Astrocyte (in vitro differentiated cells and primary cell): ENCODE data around the gene GPBAR1. TPM values are rescaled to one million over a fixed set of nuclear protein-coding genes. Genes with fewer than 3 reads are reported as not detected.
A peak's percentile ranks its signal among the peaks of the same experiment; 100 is the strongest.

ENCODE experiments used
- DNase-seq: peaks from one replicate; pipeline ENCODE4 v3.0.0-alpha.2; 2010; ENCODE audit warnings: low read depth
- FAIRE-seq: peaks from 2 replicates; lab custom pipeline; 2011; peaks lifted over from hg19 to GRCh38; lab: Jason Lieb, UNC
- H2AFZ ChIP-seq: 2 replicates; pipeline ENCODE4 v1.6.0; 2012; ENCODE audit warnings: low read depth, low read length, inconsistent platforms
- H3K27ac ChIP-seq: 2 replicates; pipeline ENCODE4 v1.5.1; 2011; ENCODE audit warnings: low read depth, low read length, inconsistent platforms
- H3K27me3 ChIP-seq: 2 replicates; pipeline ENCODE4 v1.6.0; 2011; ENCODE audit warnings: low read length, inconsistent platforms; ENCODE audit not compliant: insufficient read depth
- H3K36me3 ChIP-seq: 2 replicates; pipeline ENCODE4 v1.5.1; 2011; ENCODE audit warnings: low read length, inconsistent platforms; ENCODE audit not compliant: insufficient read depth
- H3K4me1 ChIP-seq: 2 replicates; pipeline ENCODE4 v1.5.1; 2011; ENCODE audit warnings: low read length, inconsistent platforms; ENCODE audit not compliant: insufficient read depth
- H3K4me2 ChIP-seq: 2 replicates; pipeline ENCODE4 v1.6.0; 2012; ENCODE audit warnings: low read length, inconsistent platforms
- H3K4me3 ChIP-seq: 2 replicates; pipeline ENCODE4 v1.5.1; 2011; ENCODE audit warnings: low read depth, mild to moderate bottlenecking, low read length, inconsistent platforms; ENCODE audit not compliant: insufficient read depth
- H3K79me2 ChIP-seq: 2 replicates; pipeline ENCODE4 v1.6.0; 2012; ENCODE audit warnings: mild to moderate bottlenecking, low read length, inconsistent platforms; ENCODE audit not compliant: insufficient read depth
- H3K9ac ChIP-seq: 2 replicates; pipeline ENCODE4 v1.6.0; 2012; ENCODE audit warnings: mild to moderate bottlenecking, low read length, inconsistent platforms
- H3K9me3 ChIP-seq: 2 replicates; pipeline ENCODE4 v1.5.1; 2012; ENCODE audit warnings: low read depth, mild to moderate bottlenecking, low read length, inconsistent platforms; ENCODE audit not compliant: insufficient read depth
- H4K20me1 ChIP-seq: 2 replicates; pipeline ENCODE4 v1.6.0; 2012; ENCODE audit warnings: low read length, inconsistent platforms; ENCODE audit not compliant: insufficient read depth
- H3K27ac Mint-ChIP-seq: one replicate; pipeline ENCODE4 v1.8.0; 2021; ENCODE audit warnings: mild to moderate bottlenecking, mixed read lengths; ENCODE audit not compliant: unreplicated experiment
- H3K27me3 Mint-ChIP-seq: one replicate; pipeline ENCODE4 v1.8.0; 2021; ENCODE audit warnings: low read depth, mixed read lengths; ENCODE audit not compliant: unreplicated experiment
- H3K36me3 Mint-ChIP-seq: one replicate; pipeline ENCODE4 v1.8.0; 2021; ENCODE audit warnings: low read depth, mixed read lengths; ENCODE audit not compliant: unreplicated experiment
- H3K4me1 Mint-ChIP-seq: one replicate; pipeline ENCODE4 v1.8.0; 2021; ENCODE audit warnings: low read depth, mixed read lengths; ENCODE audit not compliant: unreplicated experiment
- H3K4me3 Mint-ChIP-seq: one replicate; pipeline ENCODE4 v1.8.0; 2021; ENCODE audit warnings: mild to moderate bottlenecking, moderate library complexity, mixed read lengths; ENCODE audit not compliant: unreplicated experiment
- H3K9me3 Mint-ChIP-seq: one replicate; pipeline ENCODE4 v1.8.0; 2021; ENCODE audit warnings: mild to moderate bottlenecking, mixed read lengths; ENCODE audit not compliant: unreplicated experiment
- CTCF ChIP-seq: IDR thresholded peaks from 2 replicates; pipeline ENCODE4 v1.5.1; 2011; ENCODE audit warnings: low read depth, mild to moderate bottlenecking, inconsistent platforms, low read length, moderate library complexity; ENCODE audit not compliant: insufficient read depth
- EZH2 ChIP-seq: IDR thresholded peaks from 2 replicates; pipeline ENCODE4 v1.6.1; 2012; ENCODE audit warnings: mild to moderate bottlenecking, low read length, inconsistent platforms; ENCODE audit not compliant: insufficient read depth
- total RNA-seq: library from RNA; stranded (reverse); gene quantifications from 2 replicates; pipeline ENCODE4 v1.2.1, GENCODE V29; 2021

GPBAR1 gene
- total RNA-seq, 1 donor from 2014 or later, result 0.70 TPM

DNA sequence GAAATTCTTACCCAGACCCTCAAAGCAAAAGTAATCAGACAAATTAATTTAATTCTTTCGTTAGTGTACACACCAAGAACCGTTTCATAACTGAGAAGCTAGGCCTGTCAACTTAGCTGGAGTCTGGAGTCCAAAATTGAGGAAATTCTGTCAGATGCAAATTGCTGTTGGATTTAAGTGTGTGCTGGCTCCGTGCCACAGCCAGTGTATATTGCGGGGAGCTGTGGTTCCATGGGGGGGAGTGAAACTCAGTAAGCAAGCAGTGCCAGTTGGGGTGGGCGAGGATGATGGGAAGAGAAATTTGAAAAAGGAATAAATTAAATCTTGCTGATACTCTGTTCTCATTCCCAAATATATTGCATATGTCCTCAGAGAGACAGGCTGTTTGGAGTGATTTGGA, 39.8 kb upstream of the GPBAR1 start:
- H2AFZ ChIP-seq, result no peak overlapping the region
- no peak overlapping the region for H3K9ac ChIP-seq
- peak overlapping the region; percentile 55 for H3K4me3 ChIP-seq
- H3K4me3 Mint-ChIP-seq, result peak overlapping the region; percentile 90
- no peaks in the 10 kb centered on the region for H3K27me3 ChIP-seq
- H3K27ac ChIP-seq, result no peak overlapping the region
- peaks cover 55% of the 10 kb centered on the region for H3K4me1 Mint-ChIP-seq
- H3K36me3 Mint-ChIP-seq, result peaks cover 10% of the 10 kb centered on the region
- DNase-seq, result no peak
- H3K4me1 ChIP-seq, result peaks cover 47% of the 10 kb centered on the region
- FAIRE-seq, result no peak
- H3K4me2 ChIP-seq, result peak overlapping the region; percentile 95
- H3K27me3 Mint-ChIP-seq, result no peaks in the 10 kb centered on the region
- H3K27ac Mint-ChIP-seq, result no peak overlapping the region
- no peaks in the 10 kb centered on the region for H3K9me3 ChIP-seq
- H3K79me2 ChIP-seq, result peaks cover 97% of the 10 kb centered on the region
- H3K36me3 ChIP-seq, result peaks cover 46% of the 10 kb centered on the region
- peaks cover 85% of the 10 kb centered on the region for H4K20me1 ChIP-seq
- TF ChIP-seq EZH2 (no peak), CTCF (no peak)
- no peaks in the 10 kb centered on the region for H3K9me3 Mint-ChIP-seq

DNA sequence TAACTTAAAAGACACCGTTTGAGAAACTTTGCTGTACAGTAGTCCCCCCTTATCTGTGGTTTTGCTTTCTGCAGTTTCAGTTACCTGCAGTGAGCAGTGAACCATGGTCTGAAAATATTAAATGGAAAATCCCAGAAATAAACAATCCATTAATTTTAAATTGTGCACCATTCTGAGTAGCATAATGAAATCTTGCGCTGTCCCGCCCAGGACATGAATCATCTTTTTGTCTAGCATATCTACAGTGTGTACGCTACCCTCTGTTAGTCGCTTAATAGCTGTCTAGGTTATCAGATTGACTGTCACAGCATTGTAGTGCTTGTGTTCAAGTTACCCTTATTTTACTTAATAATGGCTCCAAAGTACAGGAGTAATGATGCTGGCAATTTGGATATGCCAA, 37.8 kb upstream of the GPBAR1 start:
- H3K4me1 Mint-ChIP-seq, result peaks cover 64% of the 10 kb centered on the region
- peak overlapping the region; percentile 60 for H3K4me2 ChIP-seq

More for the DNA sequence above, 37.8 kb upstream of the GPBAR1 start:
- Mint-ChIP-seq H3K9me3 (no peaks in the 10 kb centered on the region), H3K27ac (peak overlapping the region; percentile 58), H3K27me3 (no peaks in the 10 kb centered on the region), H3K4me3 (no peak overlapping the region), H3K36me3 (peaks cover 18% of the 10 kb centered on the region)
- Histone ChIP-seq H3K4me1 (peaks cover 47% of the 10 kb centered on the region), H3K79me2 (peaks cover 95% of the 10 kb centered on the region), H3K9ac (peak overlapping the region; percentile 7), H2AFZ (no peak overlapping the region), H3K4me3 (no peak overlapping the region), H3K27me3 (no peaks in the 10 kb centered on the region), H3K9me3 (no peaks in the 10 kb centered on the region), H3K36me3 (peaks cover 57% of the 10 kb centered on the region), H4K20me1 (peaks cover 85% of the 10 kb centered on the region), H3K27ac (no peak overlapping the region)
- FAIRE-seq (no peak), DNase-seq (no peak)
- TF ChIP-seq EZH2, result no peak
- TF ChIP-seq CTCF, result no peak
